HFFc6 (cell line): ENCODE results near the gene PLEKHA3. TPM values are rescaled to one million over a fixed set of nuclear protein-coding genes. Genes with fewer than 3 reads are reported as not detected.

ENCODE experiments used
- DNase-seq: peaks from one replicate; pipeline ENCODE4 v3.0.0-alpha.2; 2018
- H3K27ac Mint-ChIP-seq: 2 replicates; pipeline ENCODE4 v1.8.0; 2020; ENCODE audit warnings: mild to moderate bottlenecking, mixed read lengths
- H3K27me3 Mint-ChIP-seq: 2 replicates; pipeline ENCODE4 v1.8.0; 2021; ENCODE audit warnings: mild to moderate bottlenecking, moderate library complexity, mixed read lengths; ENCODE audit not compliant: insufficient read depth
- H3K36me3 Mint-ChIP-seq: 2 replicates; pipeline ENCODE4 v1.8.0; 2021; ENCODE audit warnings: low read depth, mixed read lengths
- H3K4me1 Mint-ChIP-seq: 2 replicates; pipeline ENCODE4 v1.8.0; 2020; ENCODE audit warnings: low read depth, mixed read lengths
- H3K4me3 Mint-ChIP-seq: 2 replicates; pipeline ENCODE4 v1.8.0; 2020; ENCODE audit warnings: mild to moderate bottlenecking, moderate library complexity, mixed read lengths
- H3K9me3 Mint-ChIP-seq: 2 replicates; pipeline ENCODE4 v1.8.0; 2020; ENCODE audit warnings: mild to moderate bottlenecking, mixed read lengths
- total RNA-seq, 6 experiments: library from RNA; stranded (reverse); fragmentation: NEBNext Ultra II Directional; extraction: Animal tissue kit (Norgen Biotek cat#: 25700); gene quantifications; 2 replicates in 1 of 6; 3 replicates in 5 of 6; pipeline ENCODE4 v1.2.3, GENCODE V29; 2021
- TF ChIP-seq, protein P1 (sequence below): fragments of 200-600 bp; sonication (generic); IDR thresholded peaks from 2 replicates; pipeline ENCODE4 v1.5.0; 2021; ENCODE audit warnings: antibody characterized with exemption, mild to moderate bottlenecking

PLEKHA3 gene
- total RNA-seq, 6 experiments from 2014 or later = 31.4 to 36.6 (median 33.3) TPM

DNA sequence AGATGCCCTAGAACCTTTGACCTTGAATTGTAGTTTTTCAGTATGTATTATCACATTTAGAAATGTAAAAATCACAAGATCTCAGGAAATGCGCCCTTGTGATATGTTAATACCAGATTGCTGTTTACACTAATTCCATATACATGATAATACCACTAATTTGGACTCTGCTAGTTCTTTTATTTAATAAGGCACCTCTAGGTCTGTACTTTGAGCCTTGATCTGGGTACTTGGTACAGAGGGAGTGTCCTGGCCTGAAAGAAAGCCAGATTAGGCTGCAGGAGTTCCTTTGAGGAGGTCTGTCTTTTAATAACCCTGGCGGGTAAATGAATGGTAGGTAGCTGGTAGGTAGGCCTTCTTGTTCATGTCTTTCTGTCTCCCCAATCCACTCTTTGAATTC, 26.3 kb downstream of the PLEKHA3 start:
- DNase-seq = no peak
- no peak overlapping the region for H3K4me3 Mint-ChIP-seq
- TF ChIP-seq, protein P1, sequence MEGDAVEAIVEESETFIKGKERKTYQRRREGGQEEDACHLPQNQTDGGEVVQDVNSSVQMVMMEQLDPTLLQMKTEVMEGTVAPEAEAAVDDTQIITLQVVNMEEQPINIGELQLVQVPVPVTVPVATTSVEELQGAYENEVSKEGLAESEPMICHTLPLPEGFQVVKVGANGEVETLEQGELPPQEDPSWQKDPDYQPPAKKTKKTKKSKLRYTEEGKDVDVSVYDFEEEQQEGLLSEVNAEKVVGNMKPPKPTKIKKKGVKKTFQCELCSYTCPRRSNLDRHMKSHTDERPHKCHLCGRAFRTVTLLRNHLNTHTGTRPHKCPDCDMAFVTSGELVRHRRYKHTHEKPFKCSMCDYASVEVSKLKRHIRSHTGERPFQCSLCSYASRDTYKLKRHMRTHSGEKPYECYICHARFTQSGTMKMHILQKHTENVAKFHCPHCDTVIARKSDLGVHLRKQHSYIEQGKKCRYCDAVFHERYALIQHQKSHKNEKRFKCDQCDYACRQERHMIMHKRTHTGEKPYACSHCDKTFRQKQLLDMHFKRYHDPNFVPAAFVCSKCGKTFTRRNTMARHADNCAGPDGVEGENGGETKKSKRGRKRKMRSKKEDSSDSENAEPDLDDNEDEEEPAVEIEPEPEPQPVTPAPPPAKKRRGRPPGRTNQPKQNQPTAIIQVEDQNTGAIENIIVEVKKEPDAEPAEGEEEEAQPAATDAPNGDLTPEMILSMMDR = no peak
- no peaks in the 10 kb centered on the region for H3K9me3 Mint-ChIP-seq
- no peaks in the 10 kb centered on the region for H3K4me1 Mint-ChIP-seq
- H3K27ac Mint-ChIP-seq = no peak overlapping the region
- H3K27me3 Mint-ChIP-seq = peaks cover 2% of the 10 kb centered on the region; the same call in 1 of the 2 replicates
- H3K36me3 Mint-ChIP-seq = peaks cover 2% of the 10 kb centered on the region; the same call in 1 of the 2 replicates

DNA sequence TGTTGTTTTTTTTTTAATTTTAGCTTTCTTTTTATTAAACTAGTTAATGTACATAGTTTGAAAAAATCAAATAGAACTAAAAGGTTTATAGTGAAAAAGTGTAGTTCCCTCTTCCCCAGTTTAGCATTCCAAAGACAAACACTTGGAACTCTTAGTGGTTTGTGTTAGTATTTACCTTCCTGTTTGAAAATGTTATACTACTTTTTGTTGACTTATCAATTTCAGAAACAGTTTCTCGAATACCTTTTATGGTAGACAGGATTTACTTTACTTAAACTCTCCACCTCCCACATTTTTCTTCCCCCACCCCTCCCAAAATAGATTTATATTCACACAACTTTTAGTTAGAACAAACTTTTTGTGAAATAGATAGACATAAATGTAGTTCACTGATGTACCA, 26.7 kb downstream of the PLEKHA3 start:
- DNase-seq = no peak
- TF ChIP-seq, protein P1 = no peak
- Mint-ChIP-seq H3K27ac (no peak overlapping the region), H3K4me1 (no peaks in the 10 kb centered on the region), H3K4me3 (no peak overlapping the region), H3K27me3 (peaks cover 2% of the 10 kb centered on the region; the same call in 1 of the 2 replicates), H3K9me3 (no peaks in the 10 kb centered on the region), H3K36me3 (peaks cover 5% of the 10 kb centered on the region; the same call in 1 of the 2 replicates)

DNA sequence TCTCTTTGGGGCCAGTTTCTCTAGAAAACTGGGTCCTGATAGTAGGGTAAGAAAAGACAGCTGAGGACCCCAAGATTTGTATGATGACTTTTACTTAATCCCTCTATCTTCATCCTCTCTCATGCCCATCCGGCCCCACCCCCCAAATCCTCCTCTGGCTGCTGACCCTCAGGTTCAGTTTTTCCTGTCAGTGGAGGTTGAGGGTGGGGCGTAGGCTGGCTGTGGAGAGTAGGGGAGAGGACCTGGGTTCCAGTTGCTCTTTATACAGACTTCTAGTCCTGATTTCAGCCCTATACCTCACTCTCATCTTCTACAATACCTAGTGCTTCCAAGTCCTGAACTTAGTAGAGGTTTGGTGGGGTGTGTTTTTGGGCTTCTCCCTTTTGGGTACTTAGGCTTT, 28.4 kb downstream of the PLEKHA3 start:
- no peak overlapping the region for H3K27ac Mint-ChIP-seq
- DNase-seq = no peak
- no peak overlapping the region for H3K4me3 Mint-ChIP-seq
- TF ChIP-seq, protein P1 = no peak
- H3K36me3 Mint-ChIP-seq = peaks cover 18% of the 10 kb centered on the region
- peaks cover 15% of the 10 kb centered on the region for H3K4me1 Mint-ChIP-seq
- H3K27me3 Mint-ChIP-seq = no peaks in the 10 kb centered on the region
- H3K9me3 Mint-ChIP-seq = no peaks in the 10 kb centered on the region

DNA sequence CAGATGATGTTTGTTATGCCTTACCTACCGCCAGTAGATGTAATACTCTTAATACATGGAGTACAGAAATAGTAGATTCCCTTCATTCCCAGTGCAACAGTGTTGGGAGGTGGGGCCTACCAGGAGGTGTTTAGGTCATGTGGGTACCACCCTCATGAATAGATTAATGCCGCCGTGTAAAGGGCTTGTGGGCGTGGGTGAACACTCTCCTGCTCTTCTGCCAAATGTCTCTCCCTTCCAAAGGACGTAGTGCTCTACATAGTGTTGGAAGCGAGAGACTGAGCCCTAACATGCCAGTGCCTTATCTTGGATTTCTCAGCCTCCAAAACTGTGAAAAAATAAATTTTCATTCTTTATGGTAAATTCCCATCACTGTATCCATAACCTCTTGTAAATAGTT, 30.1 kb downstream of the PLEKHA3 start:
- peaks cover 32% of the 10 kb centered on the region for H3K4me1 Mint-ChIP-seq

DNA sequence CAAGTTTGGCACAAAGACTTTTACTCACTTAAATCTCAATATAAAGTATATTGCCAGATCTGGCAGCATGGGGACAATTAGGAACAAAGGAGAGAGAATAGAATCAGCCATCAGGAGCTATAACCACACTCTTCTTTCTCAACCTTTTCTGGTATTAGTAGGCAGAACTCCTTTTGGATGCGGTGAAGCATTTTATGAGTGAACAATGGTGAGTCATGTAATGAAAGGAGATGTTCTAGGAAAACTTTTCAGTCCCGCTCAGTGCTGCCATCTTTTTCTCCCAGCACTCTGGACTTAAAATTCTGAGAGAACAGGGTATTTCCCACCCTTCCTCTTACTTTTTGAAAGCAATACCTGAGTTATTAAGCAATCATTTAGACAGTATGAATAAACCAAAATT, 32.2 kb downstream of the PLEKHA3 start:
- H3K27ac Mint-ChIP-seq = no peak overlapping the region
- DNase-seq = peak; percentile 37
- H3K4me1 Mint-ChIP-seq = peaks cover 32% of the 10 kb centered on the region
- TF ChIP-seq, protein P1 = no peak
- H3K9me3 Mint-ChIP-seq = no peaks in the 10 kb centered on the region
- H3K4me3 Mint-ChIP-seq = no peak overlapping the region
- no peaks in the 10 kb centered on the region for H3K27me3 Mint-ChIP-seq
- H3K36me3 Mint-ChIP-seq = peaks cover 18% of the 10 kb centered on the region

More for the DNA sequence above, 30.1 kb downstream of the PLEKHA3 start:
- TF ChIP-seq, protein P1 = no peak
- Mint-ChIP-seq H3K27me3 (no peaks in the 10 kb centered on the region), H3K4me3 (no peak overlapping the region), H3K36me3 (peaks cover 18% of the 10 kb centered on the region), H3K9me3 (no peaks in the 10 kb centered on the region), H3K27ac (no peak overlapping the region)
- no peak for DNase-seq

DNA sequence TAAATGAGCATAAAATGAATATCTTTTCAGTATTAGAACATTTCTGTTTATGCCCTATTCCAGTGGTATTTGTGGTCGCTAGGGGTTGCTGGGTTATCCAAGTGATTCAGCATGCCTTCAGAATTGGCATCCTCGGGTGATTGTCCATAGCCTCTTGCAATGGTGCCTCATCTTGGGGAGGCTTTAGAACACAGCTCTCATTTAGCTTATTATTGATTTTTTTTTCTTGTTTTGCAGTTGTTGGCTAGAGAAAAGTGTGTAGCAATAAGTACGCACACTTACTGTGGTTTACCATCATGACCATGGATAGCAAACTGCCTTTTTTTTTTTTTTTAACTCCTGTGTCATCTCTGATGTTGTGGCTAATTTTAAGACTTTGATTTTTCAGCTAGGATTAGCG, 33.6 kb downstream of the PLEKHA3 start:
- H3K4me1 Mint-ChIP-seq = peaks cover 32% of the 10 kb centered on the region
- no peak for DNase-seq

More for the DNA sequence above, 33.6 kb downstream of the PLEKHA3 start:
- H3K4me3 Mint-ChIP-seq = no peak overlapping the region
- no peak overlapping the region for H3K27ac Mint-ChIP-seq
- H3K9me3 Mint-ChIP-seq = no peaks in the 10 kb centered on the region
- H3K36me3 Mint-ChIP-seq = peaks cover 29% of the 10 kb centered on the region
- TF ChIP-seq, protein P1 = no peak
- H3K27me3 Mint-ChIP-seq = no peaks in the 10 kb centered on the region
